Measurements from ENCODE around the gene GH2.

Gene GH2

GRCh38 chr17:63834431-63835166 is 47.1 kb downstream of the GH2 start:
- peak; percentile 64 for DNase-seq (ENCODE audit: low spot score)
- peak overlapping the region; percentile 67 for H3K27ac Mint-ChIP-seq
- H3K27me3 Mint-ChIP-seq (ENCODE audit: low read depth) = no peaks in the 10 kb centered on the region
- H3K4me1 Mint-ChIP-seq (ENCODE audit: low read depth) = peaks cover 32% of the 10 kb centered on the region
- H3K36me3 Mint-ChIP-seq (ENCODE audit: low read depth) = peaks cover 63% of the 10 kb centered on the region
- H3K4me3 Mint-ChIP-seq = no peak overlapping the region
- H3K9me3 Mint-ChIP-seq = no peaks in the 10 kb centered on the region

- Mint-ChIP-seq H3K27me3 (ENCODE audit: low read depth) (no peaks in the 10 kb centered on the region), H3K9me3 (no peaks in the 10 kb centered on the region), H3K4me3 (no peak overlapping the region), H3K27ac (no peak overlapping the region), H3K4me1 (ENCODE audit: low read depth) (peaks cover 33% of the 10 kb centered on the region), H3K36me3 (ENCODE audit: low read depth) (peaks cover 69% of the 10 kb centered on the region)
- DNase-seq (ENCODE audit: low spot score) = no peak
Observed at GRCh38 chr17:63833741-63834373, 47.9 kb downstream of the GH2 start.

GRCh38 chr17:63833026-63833740 is 48.6 kb downstream of the GH2 start:
- DNase-seq (ENCODE audit: low spot score) = no peak
- H3K36me3 Mint-ChIP-seq (ENCODE audit: low read depth) = peaks cover 75% of the 10 kb centered on the region
- no peaks in the 10 kb centered on the region for H3K27me3 Mint-ChIP-seq (ENCODE audit: low read depth)
- no peak overlapping the region for H3K4me3 Mint-ChIP-seq
- no peaks in the 10 kb centered on the region for H3K9me3 Mint-ChIP-seq
- peaks cover 38% of the 10 kb centered on the region for H3K4me1 Mint-ChIP-seq (ENCODE audit: low read depth)
- no peak overlapping the region for H3K27ac Mint-ChIP-seq

- H3K4me3 Mint-ChIP-seq = no peak overlapping the region
- no peaks in the 10 kb centered on the region for H3K27me3 Mint-ChIP-seq (ENCODE audit: low read depth)
- no peaks in the 10 kb centered on the region for H3K9me3 Mint-ChIP-seq
- peak overlapping the region; percentile 8 for H3K27ac Mint-ChIP-seq
- H3K36me3 Mint-ChIP-seq (ENCODE audit: low read depth) = peaks cover 78% of the 10 kb centered on the region
- H3K4me1 Mint-ChIP-seq (ENCODE audit: low read depth) = peaks cover 41% of the 10 kb centered on the region
- no peak for DNase-seq (ENCODE audit: low spot score)
Observed at GRCh38 chr17:63832455-63832854, 49.3 kb downstream of the GH2 start.

GRCh38 chr17:63832014-63832413 is 49.7 kb downstream of the GH2 start:
- Mint-ChIP-seq H3K9me3 (no peaks in the 10 kb centered on the region), H3K4me3 (no peak overlapping the region), H3K4me1 (ENCODE audit: low read depth) (peaks cover 41% of the 10 kb centered on the region), H3K27me3 (ENCODE audit: low read depth) (no peaks in the 10 kb centered on the region), H3K27ac (no peak overlapping the region), H3K36me3 (ENCODE audit: low read depth) (peaks cover 76% of the 10 kb centered on the region)
- no peak for DNase-seq (ENCODE audit: low spot score)

- peak overlapping the region; percentile 55 for H3K27ac Mint-ChIP-seq
- peaks cover 41% of the 10 kb centered on the region for H3K4me1 Mint-ChIP-seq (ENCODE audit: low read depth)
- no peaks in the 10 kb centered on the region for H3K9me3 Mint-ChIP-seq
- no peaks in the 10 kb centered on the region for H3K27me3 Mint-ChIP-seq (ENCODE audit: low read depth)
- DNase-seq (ENCODE audit: low spot score) = no peak
- peaks cover 72% of the 10 kb centered on the region for H3K36me3 Mint-ChIP-seq (ENCODE audit: low read depth)
- H3K4me3 Mint-ChIP-seq = no peak overlapping the region
Observed at GRCh38 chr17:63831505-63831904, 50.2 kb downstream of the GH2 start.

GRCh38 chr17:63830904-63831491 is 50.7 kb downstream of the GH2 start:
- peaks cover 75% of the 10 kb centered on the region for H3K36me3 Mint-ChIP-seq (ENCODE audit: low read depth)
- H3K9me3 Mint-ChIP-seq = no peaks in the 10 kb centered on the region
- no peak for DNase-seq (ENCODE audit: low spot score)
- peak overlapping the region; percentile 70 for H3K27ac Mint-ChIP-seq
- no peaks in the 10 kb centered on the region for H3K27me3 Mint-ChIP-seq (ENCODE audit: low read depth)
- no peak overlapping the region for H3K4me3 Mint-ChIP-seq
- peaks cover 45% of the 10 kb centered on the region for H3K4me1 Mint-ChIP-seq (ENCODE audit: low read depth)

GRCh38 chr17:63830278-63830677 is 51.5 kb downstream of the GH2 start:
- no peak overlapping the region for H3K4me3 Mint-ChIP-seq
- H3K27ac Mint-ChIP-seq = no peak overlapping the region
- H3K27me3 Mint-ChIP-seq (ENCODE audit: low read depth) = no peaks in the 10 kb centered on the region
- H3K9me3 Mint-ChIP-seq = no peaks in the 10 kb centered on the region
- peaks cover 71% of the 10 kb centered on the region for H3K36me3 Mint-ChIP-seq (ENCODE audit: low read depth)
- H3K4me1 Mint-ChIP-seq (ENCODE audit: low read depth) = peaks cover 51% of the 10 kb centered on the region
- DNase-seq (ENCODE audit: low spot score) = no peak
